Measurements from ENCODE around the gene SF3B4. TPM values are rescaled to one million over a fixed set of nuclear protein-coding genes. Genes with fewer than 3 reads are reported as not detected.

SF3B4 gene
- total and polyA plus RNA-seq, 2 of the 13 experiments (the other 11 are each of a cell fraction or from before 2014, with no cell fraction given): 13.8 to 14.8 TPM

DNA sequence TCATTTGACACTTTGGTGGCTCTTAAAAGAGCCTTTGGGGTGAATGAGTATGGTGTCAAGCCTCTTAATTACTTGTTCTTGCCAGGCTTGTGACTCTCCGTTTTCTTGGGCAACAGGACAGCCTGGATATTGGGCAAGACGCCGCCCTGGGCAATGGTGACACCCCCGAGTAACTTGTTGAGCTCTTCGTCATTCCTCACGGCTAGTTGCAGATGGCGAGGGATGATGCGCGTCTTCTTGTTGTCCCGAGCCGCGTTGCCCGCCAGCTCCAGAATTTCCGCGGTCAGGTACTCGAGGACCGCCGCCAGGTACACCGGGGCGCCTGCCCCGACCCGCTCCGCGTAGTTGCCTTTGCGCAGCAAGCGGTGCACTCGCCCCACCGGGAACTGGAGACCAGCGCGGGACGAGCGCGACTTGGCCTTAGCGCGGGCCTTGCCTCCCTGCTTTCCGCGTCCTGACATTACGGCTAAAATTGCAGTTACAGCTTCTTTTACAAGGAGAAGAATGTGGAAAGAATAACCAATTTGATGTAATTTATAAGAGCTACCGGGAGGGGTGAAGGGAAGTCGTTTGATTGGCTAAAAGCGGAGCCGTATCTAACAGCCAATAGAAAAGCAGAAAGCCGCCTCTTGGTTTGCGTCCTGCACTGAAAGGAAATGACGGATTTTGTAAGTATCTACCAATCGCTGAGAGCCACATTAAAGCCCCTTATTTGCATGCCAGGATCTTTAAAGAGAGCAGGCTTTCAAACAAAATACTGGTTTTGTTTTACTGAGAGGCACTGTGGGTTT is 40.0 kb downstream of the SF3B4 start (continued):
- TF ChIP-seq, protein P1, sequence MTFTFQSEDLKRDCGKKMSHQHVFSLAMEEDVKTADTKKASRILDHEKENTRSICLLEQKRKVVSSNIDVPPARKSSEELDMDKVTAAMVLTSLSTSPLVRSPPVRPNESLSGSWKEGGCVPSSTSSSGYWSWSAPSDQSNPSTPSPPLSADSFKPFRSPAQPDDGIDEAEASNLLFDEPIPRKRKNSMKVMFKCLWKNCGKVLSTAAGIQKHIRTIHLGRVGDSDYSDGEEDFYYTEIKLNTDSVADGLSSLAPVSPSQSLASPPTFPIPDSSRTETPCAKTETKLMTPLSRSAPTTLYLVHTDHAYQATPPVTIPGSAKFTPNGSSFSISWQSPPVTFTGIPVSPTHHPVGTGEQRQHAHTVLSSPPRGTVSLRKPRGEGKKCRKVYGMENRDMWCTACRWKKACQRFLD (CRISPR knock-in tag; IDR thresholded peaks at IDR 0.05; ENCODE audit: borderline replicate concordance): no peak
- TF ChIP-seq ZNF543 (CRISPR knock-in tag; IDR thresholded peaks at IDR 0.05): no peak; the same call in 1 of the 2 replicates
- TF ChIP-seq ZNF17 (CRISPR knock-in tag; IDR thresholded peaks at IDR 0.05): no peak
- TF ChIP-seq ZNF709 (CRISPR knock-in tag; IDR thresholded peaks at IDR 0.05): no peak
- TF ChIP-seq CREB1 (IDR thresholded peaks at IDR 0.05): peak; percentile 58
- peak; percentile 88 for TF ChIP-seq CREB1 (CRISPR knock-in tag; IDR thresholded peaks at IDR 0.05)
- TF ChIP-seq ZKSCAN1 (IDR thresholded peaks at IDR 0.05; ENCODE audit: low read length): no peak
- TF ChIP-seq ZNF296 (CRISPR knock-in tag; conservative IDR thresholded peaks at IDR 0.05): no peak
- TF ChIP-seq ZNF317 (CRISPR knock-in tag; IDR thresholded peaks at IDR 0.05): no peak
- TF ChIP-seq SMAD9 (CRISPR knock-in tag; IDR thresholded peaks at IDR 0.05): no peak
- TF ChIP-seq HDAC1 (CRISPR knock-in tag; IDR thresholded peaks at IDR 0.05): peak; percentile 73
- no peak for TF ChIP-seq ZNF460 (CRISPR knock-in tag; IDR thresholded peaks at IDR 0.05; ENCODE audit: borderline replicate concordance)
- TF ChIP-seq KLF13 (CRISPR knock-in tag; IDR thresholded peaks at IDR 0.05): no peak
- TF ChIP-seq ZNF768 (CRISPR knock-in tag; IDR thresholded peaks at IDR 0.05): peak; percentile 68; the same call in 1 of the 2 replicates
- no peak for TF ChIP-seq STAT6 (CRISPR knock-in tag; IDR thresholded peaks at IDR 0.05; ENCODE audit: borderline replicate concordance)
- TF ChIP-seq, protein P2, sequence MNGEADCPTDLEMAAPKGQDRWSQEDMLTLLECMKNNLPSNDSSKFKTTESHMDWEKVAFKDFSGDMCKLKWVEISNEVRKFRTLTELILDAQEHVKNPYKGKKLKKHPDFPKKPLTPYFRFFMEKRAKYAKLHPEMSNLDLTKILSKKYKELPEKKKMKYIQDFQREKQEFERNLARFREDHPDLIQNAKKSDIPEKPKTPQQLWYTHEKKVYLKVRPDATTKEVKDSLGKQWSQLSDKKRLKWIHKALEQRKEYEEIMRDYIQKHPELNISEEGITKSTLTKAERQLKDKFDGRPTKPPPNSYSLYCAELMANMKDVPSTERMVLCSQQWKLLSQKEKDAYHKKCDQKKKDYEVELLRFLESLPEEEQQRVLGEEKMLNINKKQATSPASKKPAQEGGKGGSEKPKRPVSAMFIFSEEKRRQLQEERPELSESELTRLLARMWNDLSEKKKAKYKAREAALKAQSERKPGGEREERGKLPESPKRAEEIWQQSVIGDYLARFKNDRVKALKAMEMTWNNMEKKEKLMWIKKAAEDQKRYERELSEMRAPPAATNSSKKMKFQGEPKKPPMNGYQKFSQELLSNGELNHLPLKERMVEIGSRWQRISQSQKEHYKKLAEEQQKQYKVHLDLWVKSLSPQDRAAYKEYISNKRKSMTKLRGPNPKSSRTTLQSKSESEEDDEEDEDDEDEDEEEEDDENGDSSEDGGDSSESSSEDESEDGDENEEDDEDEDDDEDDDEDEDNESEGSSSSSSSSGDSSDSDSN (CRISPR knock-in tag; IDR thresholded peaks at IDR 0.05): peak; percentile 69
- no peak for TF ChIP-seq MZF1 (CRISPR knock-in tag; IDR thresholded peaks at IDR 0.05; ENCODE audit: borderline replicate concordance)
- peak; percentile 16 for TF ChIP-seq E2F1 (CRISPR knock-in tag; IDR thresholded peaks at IDR 0.05)
- TF ChIP-seq ZNF496 (CRISPR knock-in tag; IDR thresholded peaks at IDR 0.05; ENCODE audit: insufficient replicate concordance): no peak
- no peak for TF ChIP-seq TFDP2 (CRISPR knock-in tag; IDR thresholded peaks at IDR 0.05)
- TF ChIP-seq XBP1 (CRISPR knock-in tag; IDR thresholded peaks at IDR 0.05): no peak; the same call in 1 of the 2 replicates
- TF ChIP-seq NPAS2 (CRISPR knock-in tag; IDR thresholded peaks at IDR 0.05; ENCODE audit: borderline replicate concordance): no peak

All from HepG2 (cell line).